Stimulated activated CD4-positive, alpha-beta T cell treated with anti-CD3 and anti-CD28 coated beads, Interleukin-12 subunit alpha, Interleukin-12 subunit beta, amount 100 ng/mL, for 4 hours (primary cell): ENCODE results near the gene SLC38A6.

ENCODE experiments used
- DNase-seq: peaks from one replicate; pipeline ENCODE4 v3.0.0-alpha.2; 2020

Gene SLC38A6

GRCh38 chr14:60980811-60981632 is at the start of gene SLC38A6, which contains the start of gene TRMT5:
SLC38A6 (plus strand) TSS chr14:60981245; CDS start chr14:60981278, 33 bp downstream.
TRMT5 (minus strand) TSS chr14:60981079; CDS start chr14:60980973, 106 bp downstream.
- DNase-seq, result peak; percentile 85

DNA sequence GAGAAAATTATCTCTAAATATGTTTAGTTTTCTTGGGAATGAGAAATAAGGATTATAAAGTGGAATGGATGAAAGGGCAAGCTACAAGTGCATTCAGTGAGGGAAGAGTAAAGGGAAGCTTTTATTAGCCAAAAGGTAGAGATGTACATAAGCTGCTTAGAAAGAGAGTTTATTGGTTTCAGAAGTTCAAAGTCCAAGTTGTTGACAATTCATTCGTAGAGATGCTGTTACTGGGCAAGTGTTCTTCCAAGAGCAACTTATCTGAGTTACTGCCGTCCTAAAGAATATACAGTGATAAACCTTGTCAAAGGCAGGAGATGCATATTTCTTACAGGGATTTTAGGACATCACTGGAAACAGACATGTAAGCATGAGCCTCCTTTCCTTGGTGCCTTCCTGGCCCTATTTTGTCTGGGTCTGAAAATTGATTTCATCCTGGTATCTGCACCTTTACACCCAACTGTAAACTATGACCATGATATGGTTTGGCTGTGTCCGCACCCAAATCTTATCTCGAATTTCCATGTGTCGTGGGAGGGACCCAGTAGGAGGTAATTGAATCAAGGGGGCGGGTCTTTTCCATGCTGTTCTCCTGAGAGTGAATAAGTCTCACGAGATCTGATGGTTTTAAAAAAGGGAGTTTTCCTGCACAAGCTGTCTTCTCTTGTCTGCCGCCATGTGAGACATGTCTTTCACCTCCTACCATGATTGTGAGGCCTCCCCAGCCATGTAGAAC is 47.0 kb upstream of the SLC38A6 start:
- no peak for DNase-seq

- no peak for DNase-seq
Measured at GRCh38 chr14:60935319-60935718, 45.7 kb upstream of the SLC38A6 start.

GRCh38 chr14:60943637-60944032 is 37.4 kb upstream of the SLC38A6 start:
- no peak for DNase-seq

GRCh38 chr14:60944204-60944603 is 36.8 kb upstream of the SLC38A6 start:
- DNase-seq, result no peak

- no peak for DNase-seq
Measured at GRCh38 chr14:60945984-60946383, 35.1 kb upstream of the SLC38A6 start.

- DNase-seq, result no peak
Measured at GRCh38 chr14:60946773-60947172, 34.3 kb upstream of the SLC38A6 start.

DNA sequence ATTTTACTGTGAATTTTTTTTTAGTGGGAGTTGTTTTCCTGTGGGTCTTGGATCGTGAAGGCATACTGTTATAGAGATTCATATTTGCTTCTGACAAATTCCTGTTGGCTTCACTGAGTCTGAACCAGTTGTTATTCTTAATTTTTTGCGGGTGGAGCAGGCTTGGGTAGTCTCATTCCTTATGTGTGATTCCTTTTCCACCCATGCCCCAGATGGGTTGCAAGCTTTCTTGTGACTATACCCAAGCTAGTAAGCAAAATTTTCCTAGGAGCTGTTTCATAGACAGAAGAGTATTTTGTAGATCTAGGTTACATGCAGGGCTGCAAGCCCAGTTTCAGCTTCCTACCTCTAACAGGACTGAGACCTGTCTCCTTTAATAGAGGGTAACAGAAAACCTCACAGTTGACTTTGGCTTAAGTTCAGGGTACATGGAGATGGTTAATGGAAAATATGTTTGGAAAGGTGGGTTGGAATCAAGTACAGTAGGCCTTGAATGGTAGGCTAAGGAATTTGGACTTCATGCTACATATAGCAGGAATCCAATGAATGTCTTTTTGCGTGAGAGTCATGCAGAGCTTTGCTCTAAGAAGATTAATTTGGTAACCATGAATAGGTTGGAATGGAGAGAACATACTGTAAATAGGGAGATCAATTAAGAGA is 29.1 kb upstream of the SLC38A6 start:
- no peak for DNase-seq

- DNase-seq, result no peak
Measured at GRCh38 chr14:60956202-60956601, 24.8 kb upstream of the SLC38A6 start.

- DNase-seq, result no peak
Measured at GRCh38 chr14:60956632-60957031, 24.4 kb upstream of the SLC38A6 start.

DNA sequence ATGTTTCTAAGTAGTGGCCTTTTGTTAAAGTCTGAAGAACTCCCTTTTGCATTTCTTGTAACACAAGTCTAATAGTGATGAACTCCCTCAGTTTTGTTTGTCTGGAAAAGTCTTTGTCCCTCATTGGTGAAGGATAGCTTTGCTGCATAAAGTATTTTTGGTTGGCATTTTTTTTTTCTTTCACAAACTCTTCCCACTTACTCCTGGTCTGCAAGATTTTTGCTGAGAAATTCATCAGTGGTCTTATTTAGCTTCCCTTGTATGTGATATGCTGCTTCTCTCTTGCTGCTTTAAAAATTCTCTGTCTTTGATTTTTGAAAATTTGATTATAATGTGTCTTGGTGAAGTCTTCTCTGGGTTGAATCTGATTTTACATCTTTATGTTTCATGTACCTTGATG is 22.9 kb upstream of the SLC38A6 start:
- DNase-seq, result no peak

DNA sequence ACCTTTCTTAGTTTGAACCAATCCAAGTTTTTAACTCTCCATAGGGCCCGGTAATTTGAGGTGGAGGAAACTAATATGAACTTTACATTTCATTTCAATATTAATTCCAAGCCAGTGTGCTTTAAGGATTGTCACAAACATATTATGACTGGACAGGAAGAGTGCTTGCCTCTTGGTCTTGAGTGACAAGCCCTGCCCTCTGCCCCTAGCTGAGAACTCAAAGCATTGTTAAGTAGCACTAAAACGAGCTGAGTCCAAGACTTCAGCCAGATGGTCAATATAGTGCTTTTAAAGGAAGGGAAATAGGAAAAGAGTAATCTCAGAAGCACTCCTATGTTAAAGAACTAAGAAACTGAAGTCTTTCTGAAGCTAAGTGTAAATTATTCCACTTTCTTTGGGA is 17.3 kb upstream of the SLC38A6 start:
- DNase-seq, result no peak

DNA sequence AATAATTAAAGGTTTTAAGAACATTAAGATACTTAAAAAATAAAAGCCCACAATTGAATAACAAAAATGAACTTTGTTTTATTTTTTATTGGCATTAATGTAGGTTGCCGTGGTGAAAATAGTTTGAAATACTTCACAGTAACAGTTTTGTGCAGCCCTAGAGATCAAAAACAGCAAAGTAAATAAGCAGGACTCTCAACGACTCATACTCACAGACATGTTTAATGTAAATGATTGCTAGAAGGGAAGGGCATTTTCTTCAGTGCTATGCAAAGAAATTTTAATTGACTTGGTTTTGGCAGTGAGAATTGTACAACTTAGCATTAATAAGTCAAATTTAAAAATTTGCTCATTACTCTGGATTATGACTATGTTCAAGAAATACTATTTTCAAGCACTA is 16.1 kb upstream of the SLC38A6 start:
- DNase-seq, result no peak

- no peak for DNase-seq
Measured at GRCh38 chr14:60965402-60965801, 15.6 kb upstream of the SLC38A6 start.

GRCh38 chr14:60968099-60968498 is 12.9 kb upstream of the SLC38A6 start:
- no peak for DNase-seq

DNA sequence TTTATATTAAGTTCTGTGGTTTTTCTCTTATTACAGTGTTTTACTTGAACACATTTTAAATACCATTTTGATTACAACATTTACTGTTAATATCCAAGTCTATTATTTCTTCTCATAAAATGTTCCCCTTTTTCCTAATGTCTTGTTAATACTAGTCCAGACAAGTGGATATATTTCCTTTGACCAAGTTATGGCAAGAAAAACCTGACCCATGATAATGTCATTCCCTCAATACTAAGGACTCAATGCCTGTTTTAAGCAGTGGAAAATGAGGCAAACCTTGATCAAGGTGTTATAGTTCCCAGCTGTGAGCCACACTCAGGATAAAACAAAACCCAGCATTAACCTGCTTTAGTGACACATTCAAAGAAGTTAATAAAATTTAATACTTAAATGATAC is 12.4 kb upstream of the SLC38A6 start:
- no peak for DNase-seq

- DNase-seq, result no peak
Measured at GRCh38 chr14:60970146-60970545, 10.9 kb upstream of the SLC38A6 start.

GRCh38 chr14:60971271-60971670 is 9.8 kb upstream of the SLC38A6 start:
- DNase-seq, result no peak

DNA sequence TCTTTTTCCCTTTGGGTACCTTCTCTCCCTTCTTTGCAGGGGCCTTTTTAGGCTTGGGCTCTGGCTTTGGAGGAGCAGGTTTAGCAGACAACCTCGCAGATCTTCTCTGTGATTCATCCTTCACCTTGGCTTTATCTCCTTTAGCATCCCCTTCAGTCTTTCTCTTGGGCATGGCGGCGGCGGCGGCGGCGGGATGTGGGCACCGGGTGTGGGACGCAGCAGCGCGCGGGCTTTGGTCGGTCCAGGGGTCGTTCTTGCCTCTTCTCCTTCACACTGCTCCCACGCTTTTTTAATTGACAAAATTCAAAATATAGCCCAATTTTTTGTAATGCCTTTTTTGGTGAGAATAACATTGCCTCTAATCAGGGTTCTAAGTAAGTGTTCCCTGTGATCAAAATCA is 8.8 kb upstream of the SLC38A6 start:
- no peak for DNase-seq

- DNase-seq, result no peak
Measured at GRCh38 chr14:60973070-60973469, 8.0 kb upstream of the SLC38A6 start.

DNA sequence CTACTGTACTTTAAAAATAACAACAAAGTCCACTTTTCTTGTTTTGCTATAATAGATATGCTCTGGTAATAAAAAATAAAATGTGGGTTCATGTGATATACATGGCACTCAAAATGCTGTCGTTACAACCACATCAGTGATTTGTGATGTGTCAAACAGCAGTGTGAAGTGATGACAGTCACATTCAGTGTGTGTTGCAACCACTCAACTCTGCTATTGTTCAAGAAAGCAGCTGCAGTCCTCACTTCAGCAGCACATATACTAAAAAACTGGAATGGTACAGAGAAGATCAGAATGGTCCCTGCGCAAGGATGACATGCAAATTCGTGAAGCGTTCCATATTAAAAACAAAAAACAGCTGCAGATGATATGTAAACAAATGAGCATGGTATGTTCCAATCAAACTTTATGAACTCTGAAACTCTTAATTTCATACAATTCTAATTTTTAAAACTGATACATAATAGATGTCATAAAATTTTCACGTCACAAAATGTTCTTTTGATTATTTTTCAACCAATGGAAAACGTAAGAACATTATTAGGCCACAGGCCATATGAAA is 6.9 kb upstream of the SLC38A6 start:
- no peak for DNase-seq

DNA sequence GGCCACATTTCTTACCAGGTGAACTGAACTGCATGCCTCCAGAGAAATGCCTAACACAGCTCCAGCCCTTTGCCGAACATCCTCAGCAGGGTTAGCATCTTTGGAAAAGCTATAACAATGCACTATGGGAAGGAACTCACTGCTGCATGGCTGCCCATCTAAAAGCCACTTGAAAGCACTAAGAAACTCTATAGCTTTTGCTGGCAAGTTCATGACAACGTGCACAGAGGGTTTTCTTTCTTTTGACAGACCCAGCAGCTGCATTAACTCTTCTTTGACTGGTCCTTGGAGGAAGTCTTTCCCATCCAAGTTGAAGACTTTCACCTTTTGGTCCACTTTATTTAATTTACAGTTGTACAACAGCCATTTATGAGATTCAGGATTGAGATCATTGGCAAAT is 5.5 kb upstream of the SLC38A6 start:
- DNase-seq, result no peak

DNA sequence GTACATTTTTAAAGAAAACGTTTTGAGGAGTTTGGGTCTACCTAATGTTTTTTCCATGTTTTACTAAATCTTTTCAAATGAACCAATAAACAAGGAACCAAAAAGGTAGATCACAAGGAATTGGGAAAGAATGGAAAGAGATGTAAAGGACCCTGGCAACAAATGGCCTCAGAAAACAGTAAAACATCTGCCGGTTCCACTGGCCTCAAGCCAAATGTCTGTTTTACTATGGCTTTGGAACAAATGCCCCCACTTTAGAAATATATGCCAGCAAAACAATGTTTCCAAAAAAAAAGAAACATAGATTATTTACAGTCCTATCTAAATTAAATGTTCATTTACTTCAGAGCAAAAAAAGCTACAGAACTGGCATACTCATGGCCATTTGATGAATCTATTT is 3.2 kb upstream of the SLC38A6 start:
- no peak for DNase-seq
